Activated gamma-delta T cell (primary cell): ENCODE results near the gene GPR17.

ENCODE experiments used
- DNase-seq: peaks from one replicate; lab custom pipeline; 2025; lab: John Stamatoyannopoulos, UW

GPR17 gene

GRCh38 chr2:127614731-127615130 is 31.2 kb upstream of the GPR17 start:
- DNase-seq: no peak

GRCh38 chr2:127615511-127616166 is 30.3 kb upstream of the GPR17 start:
- no peak for DNase-seq

GRCh38 chr2:127618551-127619202 is 27.3 kb upstream of the GPR17 start:
- no peak for DNase-seq

- DNase-seq: no peak
Measured at GRCh38 chr2:127619203-127619590, 26.8 kb upstream of the GPR17 start.

DNA sequence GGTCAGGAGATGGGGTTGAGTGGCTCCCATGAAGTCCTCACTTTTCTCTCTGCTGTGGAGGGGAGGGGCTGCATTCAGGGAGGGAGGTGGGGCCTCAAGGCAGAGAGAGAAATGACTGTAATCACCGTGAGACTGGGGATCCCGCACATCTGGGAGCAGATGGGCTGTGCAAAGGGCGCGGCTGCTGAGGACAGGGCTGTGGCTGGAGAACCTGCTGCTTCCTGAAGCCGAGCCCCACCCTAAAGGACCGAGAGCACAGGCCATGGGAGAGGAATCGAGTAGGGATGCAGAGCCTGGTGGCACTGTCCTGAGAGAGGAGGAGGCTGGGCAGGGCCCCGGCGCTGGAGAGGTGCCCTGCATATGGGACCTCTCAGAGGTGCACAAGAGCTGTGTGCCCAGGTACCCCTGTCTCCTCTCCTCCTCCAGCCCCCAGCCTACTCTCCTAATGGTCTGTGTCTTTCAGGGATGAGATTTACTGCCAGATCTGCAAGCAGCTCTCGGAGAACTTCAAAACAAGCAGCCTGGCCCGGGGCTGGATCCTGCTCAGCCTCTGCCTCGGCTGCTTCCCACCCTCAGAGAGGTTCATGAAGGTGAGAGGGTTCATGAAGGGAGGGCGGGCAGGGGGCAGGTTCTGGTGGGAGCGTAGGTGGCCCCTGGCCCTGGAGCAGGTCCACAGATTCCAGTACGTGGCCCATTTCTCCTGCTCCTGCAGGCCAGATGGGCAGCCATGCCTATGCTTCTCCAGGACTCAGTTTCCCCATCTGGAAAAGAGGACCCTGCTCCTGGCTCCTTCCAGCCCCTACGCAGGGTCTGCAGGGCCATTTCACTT is 25.9 kb upstream of the GPR17 start:
- DNase-seq: no peak

GRCh38 chr2:127620866-127621265 is 25.1 kb upstream of the GPR17 start:
- no peak for DNase-seq

DNA sequence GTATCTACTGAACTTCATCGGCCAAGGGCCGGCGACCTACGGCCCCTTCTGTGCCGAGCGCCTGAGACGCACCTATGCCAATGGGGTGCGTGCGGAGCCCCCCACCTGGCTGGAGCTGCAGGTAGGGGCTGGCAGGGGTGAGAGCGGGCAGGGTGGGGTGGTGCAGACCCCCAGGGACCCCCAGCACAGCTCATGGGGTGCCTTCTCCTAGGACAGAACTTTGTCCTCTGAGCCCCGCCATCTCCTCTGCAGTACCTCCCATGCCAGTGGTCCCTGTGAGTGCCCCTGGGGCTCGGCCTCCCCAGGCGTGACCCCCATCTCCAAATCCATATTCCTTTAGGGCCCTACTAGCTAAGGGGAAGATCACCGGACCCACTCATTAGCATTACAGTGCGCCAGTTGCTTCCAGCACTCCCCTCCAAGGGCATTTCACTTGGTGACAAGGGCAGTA is 23.9 kb upstream of the GPR17 start:
- DNase-seq: no peak

- no peak for DNase-seq
Measured at GRCh38 chr2:127622561-127623387, 23.2 kb upstream of the GPR17 start.

GRCh38 chr2:127623388-127624319 is 22.3 kb upstream of the GPR17 start:
- no peak for DNase-seq

- DNase-seq: no peak
Measured at GRCh38 chr2:127624320-127624755, 21.6 kb upstream of the GPR17 start.

GRCh38 chr2:127624756-127625571 is 21.0 kb upstream of the GPR17 start:
- DNase-seq: no peak

- DNase-seq: no peak
Measured at GRCh38 chr2:127625572-127625951, 20.4 kb upstream of the GPR17 start.

DNA sequence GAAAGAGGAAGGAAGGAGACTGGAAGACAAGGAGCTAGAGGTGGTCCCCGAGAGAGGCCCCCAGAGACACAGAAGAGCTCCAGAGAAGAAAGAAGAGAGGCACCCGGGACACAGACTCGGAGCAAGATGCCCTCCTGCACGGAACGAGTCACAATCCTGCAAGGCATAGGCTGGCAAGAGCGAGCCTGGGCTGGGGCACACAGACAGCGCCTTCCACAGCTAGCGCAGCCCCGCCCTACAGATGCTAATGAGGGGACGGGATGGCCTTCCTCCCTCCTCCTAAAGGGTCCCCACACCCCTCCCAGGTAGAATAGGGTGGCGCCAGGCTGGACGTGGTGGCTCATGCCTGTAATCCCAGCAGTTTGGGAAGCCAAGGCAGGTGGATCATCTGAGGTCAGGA is 19.8 kb upstream of the GPR17 start:
- no peak for DNase-seq

DNA sequence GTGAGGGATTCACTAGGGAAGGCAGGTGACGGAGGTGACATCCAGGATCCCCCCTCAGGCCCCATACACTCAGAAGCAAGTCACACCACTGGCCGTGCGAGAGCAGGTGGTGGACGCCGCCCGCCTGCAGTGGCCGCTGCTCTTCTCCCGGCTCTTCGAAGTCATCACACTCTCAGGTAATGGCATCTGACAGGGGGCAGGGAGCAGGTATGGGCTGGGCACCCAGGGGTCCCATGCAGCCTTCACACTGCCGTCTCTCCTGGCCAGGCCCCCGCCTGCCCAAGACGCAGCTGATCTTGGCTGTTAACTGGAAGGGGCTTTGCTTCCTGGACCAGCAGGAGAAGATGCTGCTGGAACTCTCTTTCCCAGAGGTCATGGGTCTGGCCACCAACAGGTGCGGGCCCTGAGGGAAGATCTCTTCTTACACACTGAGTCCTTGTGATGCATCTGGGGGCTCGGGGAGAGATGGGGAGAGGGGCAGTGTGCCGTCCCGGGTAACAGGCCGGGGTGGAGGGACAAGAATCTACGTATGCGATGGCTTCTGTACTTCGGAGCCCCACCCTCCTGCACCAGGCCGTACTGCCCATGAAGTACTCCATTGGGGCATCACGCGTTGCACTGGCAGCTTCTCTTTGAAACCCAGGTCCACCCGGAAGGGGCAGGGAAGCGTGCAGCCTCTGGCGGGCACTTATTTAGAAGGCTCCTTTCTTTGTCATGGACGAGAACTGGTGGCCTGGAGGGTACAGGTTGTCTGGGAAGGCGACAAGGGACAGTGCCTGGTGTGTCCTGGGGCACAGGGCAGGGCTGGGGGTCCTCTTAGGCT is 18.8 kb upstream of the GPR17 start:
- DNase-seq: no peak

DNA sequence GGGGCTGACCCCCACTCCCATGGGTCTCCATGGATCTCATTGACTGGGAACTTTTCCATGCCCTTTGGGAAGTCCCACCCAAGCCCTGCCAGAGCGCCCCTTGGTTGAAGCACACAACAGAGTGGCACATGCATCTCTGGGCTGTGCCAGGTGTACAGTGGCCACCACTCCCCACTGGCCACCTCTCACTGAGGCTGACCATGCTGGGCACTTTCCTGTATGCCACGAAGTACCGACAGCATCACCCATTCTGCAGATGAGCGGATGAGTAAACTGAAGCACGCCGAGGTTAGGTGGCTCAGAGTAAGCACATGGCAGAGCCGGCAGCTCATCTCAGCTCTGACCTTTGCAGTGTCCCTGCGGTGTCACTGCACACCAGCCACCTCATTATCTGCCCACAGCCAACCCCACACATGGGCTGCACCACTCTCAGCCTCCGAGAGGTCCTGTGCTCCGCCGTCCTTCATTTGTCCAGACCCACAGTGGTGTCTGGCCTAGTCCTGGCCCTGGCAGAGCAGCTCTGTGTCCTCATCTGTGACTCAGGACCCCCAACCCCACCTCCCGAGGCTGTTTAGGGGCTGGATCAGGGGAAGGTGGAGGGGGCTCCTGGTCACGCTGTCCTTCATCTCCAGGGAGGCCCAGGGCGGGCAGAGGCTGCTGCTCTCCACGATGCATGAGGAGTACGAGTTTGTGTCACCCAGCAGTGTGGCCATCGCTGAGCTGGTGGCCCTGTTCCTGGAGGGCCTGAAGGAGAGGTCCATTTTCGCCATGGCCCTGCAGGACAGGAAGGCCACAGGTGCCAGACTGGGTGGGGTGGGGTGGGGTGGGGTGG is 18.0 kb upstream of the GPR17 start:
- no peak for DNase-seq

GRCh38 chr2:127628767-127629614 is 17.0 kb upstream of the GPR17 start:
- DNase-seq: no peak

DNA sequence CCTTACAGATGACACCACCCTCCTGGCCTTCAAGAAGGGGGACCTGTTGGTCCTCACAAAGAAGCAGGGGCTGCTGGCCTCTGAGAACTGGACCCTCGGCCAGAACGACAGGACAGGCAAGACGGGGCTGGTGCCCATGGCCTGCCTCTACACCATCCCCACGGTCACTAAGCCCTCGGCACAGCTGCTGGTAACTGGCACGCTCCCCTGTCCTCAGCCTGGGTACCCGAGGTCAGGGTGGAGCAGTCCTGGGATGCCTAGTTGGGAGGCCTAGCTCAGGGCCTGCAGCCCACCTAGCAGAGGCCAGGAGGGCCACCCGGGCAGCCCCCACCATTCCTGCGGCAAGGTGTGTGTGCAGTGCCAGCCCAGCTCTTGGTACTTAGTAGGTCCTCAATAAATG is 16.3 kb upstream of the GPR17 start:
- DNase-seq: no peak
